Neutrophil (primary cell): ENCODE data around the gene CACNA1C.

Experiments
- H3K27ac ChIP-seq: fragments of 200-600 bp; sonication (generic); 2 replicates; pipeline ENCODE4 v1.5.1; 2016; ENCODE audit warnings: mild to moderate bottlenecking, moderate library complexity
- H3K27me3 ChIP-seq: fragments of 200-600 bp; sonication (generic); 2 replicates; pipeline ENCODE4 v1.6.0; 2016; ENCODE audit warnings: mild to moderate bottlenecking
- H3K36me3 ChIP-seq: fragments of 200-600 bp; sonication (generic); 2 replicates; pipeline ENCODE4 v1.5.1; 2017
- H3K4me1 ChIP-seq, 2 experiments: fragments of 200-600 bp in 1 of 2; sonication (generic) in 1 of 2; 1 replicate in 1 of 2; 2 replicates in 1 of 2; pipeline versions ENCODE4 v1.5.1 to v1.6.1; 2013 to 2016; ENCODE audit warnings: low read depth in 1 of 2, low read length in 1 of 2, mild to moderate bottlenecking in 1 of 2, moderate library complexity in 1 of 2; ENCODE audit not compliant: control insufficient read depth in 1 of 2, insufficient read depth in 1 of 2
- H3K4me3 ChIP-seq, 2 experiments: fragments of 200-600 bp in 1 of 2; sonication (generic) in 1 of 2; 1 replicate in 1 of 2; 2 replicates in 1 of 2; pipeline ENCODE4 v1.5.1; 2013 to 2016; ENCODE audit warnings: low read depth in 1 of 2, low read length in 1 of 2, mild to moderate bottlenecking in 1 of 2, moderate library complexity in 1 of 2
- H3K9me3 ChIP-seq: fragments of 200-600 bp; sonication (generic); 2 replicates; pipeline ENCODE4 v1.5.1; 2016
- CTCF ChIP-seq: fragments of 200-600 bp; sonication (generic); IDR thresholded peaks from 2 replicates; pipeline ENCODE4 v1.5.1; 2016; ENCODE audit warnings: antibody characterized with exemption

CACNA1C gene

GRCh38 chr12:2422591-2422990 is 369.8 kb downstream of the CACNA1C start:
- no peak for TF ChIP-seq CTCF
- Histone ChIP-seq H3K4me3 (no peak overlapping the region), H3K27me3 (no peaks in the 10 kb centered on the region), H3K9me3 (no peaks in the 10 kb centered on the region), H3K36me3 (no peaks in the 10 kb centered on the region), H3K27ac (no peak overlapping the region), H3K4me1 (no peaks in the 10 kb centered on the region)

GRCh38 chr12:2429032-2429431 is 376.2 kb downstream of the CACNA1C start:
- H3K27ac ChIP-seq = no peak overlapping the region
- no peaks in the 10 kb centered on the region for H3K4me1 ChIP-seq
- H3K4me3 ChIP-seq = no peak overlapping the region
- TF ChIP-seq CTCF = no peak
- H3K36me3 ChIP-seq = no peaks in the 10 kb centered on the region
- no peaks in the 10 kb centered on the region for H3K27me3 ChIP-seq
- no peaks in the 10 kb centered on the region for H3K9me3 ChIP-seq

- no peaks in the 10 kb centered on the region for H3K4me1 ChIP-seq
- H3K27ac ChIP-seq = no peak overlapping the region
- no peaks in the 10 kb centered on the region for H3K9me3 ChIP-seq
- no peaks in the 10 kb centered on the region for H3K27me3 ChIP-seq
- TF ChIP-seq CTCF = no peak
- no peaks in the 10 kb centered on the region for H3K36me3 ChIP-seq
- no peak overlapping the region for H3K4me3 ChIP-seq
Measured at GRCh38 chr12:2431810-2432209, 379.0 kb downstream of the CACNA1C start.

GRCh38 chr12:2432856-2433255 is 380.1 kb downstream of the CACNA1C start:
- no peak overlapping the region for H3K4me3 ChIP-seq
- no peak for TF ChIP-seq CTCF
- H3K9me3 ChIP-seq = no peaks in the 10 kb centered on the region

GRCh38 chr12:2435511-2435910 is 382.7 kb downstream of the CACNA1C start:
- Histone ChIP-seq H3K4me1 (peaks cover 9% of the 10 kb centered on the region in 2 experiments), H3K27me3 (peaks cover 2% of the 10 kb centered on the region), H3K27ac (no peak overlapping the region), H3K4me3 (no peak overlapping the region), H3K36me3 (no peaks in the 10 kb centered on the region), H3K9me3 (no peaks in the 10 kb centered on the region)
- no peak for TF ChIP-seq CTCF

More at GRCh38 chr12:2432856-2433255, 380.1 kb downstream of the CACNA1C start:
- H3K36me3 ChIP-seq = no peaks in the 10 kb centered on the region
- H3K27ac ChIP-seq = no peak overlapping the region
- H3K4me1 ChIP-seq = no peaks in the 10 kb centered on the region
- no peaks in the 10 kb centered on the region for H3K27me3 ChIP-seq
